PC-9 (cell line): ENCODE results near the gene RITA1. TPM values are rescaled to one million over a fixed set of nuclear protein-coding genes. Genes with fewer than 3 reads are reported as not detected.

ENCODE experiments used
- BruUV-seq: library from RNA; stranded (reverse); fragments of 400-500 nt; replicated peaks from 2 replicates; lab custom pipeline; 2021; lab: Mats Ljungman, UMichigan
- CTCF ChIA-PET: fragments of 300-600 bp; sonication (Branson Sonifier 250); formaldehyde crosslinking; loops from one replicate; lab custom pipeline; 2022; ENCODE audit warnings: antibody characterized with exemption; lab: Charles Lee
- POLR2A ChIA-PET: fragments of 300-600 bp; sonication (Branson Sonifier 250); formaldehyde crosslinking; loops from one replicate; lab custom pipeline; 2022; ENCODE audit warnings: antibody characterized with exemption; ENCODE audit not compliant: unreplicated experiment; lab: Charles Lee
- DNase-seq, 2 experiments: peaks; one replicate each; pipeline versions ENCODE4 v3.0.0 to v3.0.0-alpha.2; 2015 to 2022; ENCODE audit warnings: mixed read lengths in 1 of 2
- H2AFZ ChIP-seq: fragments of 200-600 bp; sonication (generic); 2 replicates; pipeline ENCODE4 v1.8.1; 2017; ENCODE audit warnings: antibody characterized with exemption
- H3F3A ChIP-seq: fragments of 200-600 bp; sonication (generic); 2 replicates; pipeline ENCODE4 v1.8.1; 2017; ENCODE audit warnings: antibody characterized with exemption, mild to moderate bottlenecking, low read depth; ENCODE audit not compliant: insufficient read depth
- H3K27ac ChIP-seq: fragments of 200-600 bp; sonication (generic); 2 replicates; pipeline ENCODE4 v1.6.1; 2016; ENCODE audit warnings: mixed run types
- H3K27me3 ChIP-seq: fragments of 200-600 bp; sonication (generic); 2 replicates; pipeline ENCODE4 v1.6.1; 2016; ENCODE audit warnings: low read depth, mixed run types; ENCODE audit not compliant: insufficient read depth
- H3K36me3 ChIP-seq: fragments of 200-600 bp; sonication (generic); 2 replicates; pipeline ENCODE4 v1.6.1; 2016; ENCODE audit warnings: low read depth, mixed run types
- H3K4me1 ChIP-seq: fragments of 200-600 bp; sonication (generic); replicated peaks from 2 replicates; pipeline ENCODE4 v1.6.1; 2016; ENCODE audit warnings: mixed run types; ENCODE audit not compliant: insufficient read depth
- H3K4me2 ChIP-seq: fragments of 200-600 bp; sonication (generic); 2 replicates; pipeline ENCODE4 v1.6.1; 2017; ENCODE audit warnings: mixed run types
- H3K4me3 ChIP-seq: fragments of 200-600 bp; sonication (generic); 2 replicates; pipeline ENCODE4 v1.6.1; 2016; ENCODE audit warnings: mixed run types
- H3K79me2 ChIP-seq: fragments of 200-600 bp; sonication (generic); 2 replicates; pipeline ENCODE4 v1.6.1; 2017; ENCODE audit warnings: low read depth, mixed run types
- H3K9me2 ChIP-seq: fragments of 200-600 bp; sonication (generic); 2 replicates; pipeline ENCODE4 v1.8.1; 2017; ENCODE audit warnings: mild to moderate bottlenecking; ENCODE audit not compliant: insufficient read depth
- H3K9me3 ChIP-seq: fragments of 200-600 bp; sonication (generic); 2 replicates; pipeline ENCODE4 v1.8.1; 2016; ENCODE audit warnings: low read depth; ENCODE audit not compliant: insufficient read depth
- H4K20me1 ChIP-seq: fragments of 200-600 bp; sonication (generic); 2 replicates; pipeline ENCODE4 v1.8.1; 2017; ENCODE audit not compliant: insufficient read depth
- CTCF ChIP-seq: fragments of 200-600 bp; sonication (generic); conservative IDR thresholded peaks from 2 replicates; pipeline ENCODE4 v1.6.1; 2017; ENCODE audit warnings: mixed run types, antibody characterized with exemption, mild to moderate bottlenecking, moderate library complexity
- EZH2 ChIP-seq: fragments of 200-600 bp; sonication (generic); IDR thresholded peaks from 2 replicates; pipeline ENCODE4 v1.8.0; 2017; ENCODE audit warnings: antibody characterized with exemption, low read depth
- intact Hi-C: fragments of 100-400 bp; cut with micrococcal nuclease; formaldehyde crosslinking; loops from one replicate; pipeline ENCODE4 v1.10.0; 2022; ENCODE audit not compliant: unreplicated experiment
- total RNA-seq: library from RNA; stranded (reverse); gene quantifications from 2 replicates; pipeline ENCODE4 v1.2.3, GENCODE V29; 2021

The RITA1 gene
- total RNA-seq, 1 experiment from 2014 or later = 16.1 TPM

GRCh38 chr12:113164014-113164413 is 21.5 kb upstream of the RITA1 start:
- ChIA-PET POLR2A (no interaction called here), CTCF (no interaction called here)
- intact Hi-C loops = no loop called here
- peaks cover 2% of the 10 kb centered on the region; the same call in 1 of the 2 replicates for H3F3A ChIP-seq
- H3K4me1 ChIP-seq = no peaks in the 10 kb centered on the region
- no peaks in the 10 kb centered on the region for H3K79me2 ChIP-seq
- H3K4me3 ChIP-seq = no peak overlapping the region
- H3K36me3 ChIP-seq = peaks cover 4% of the 10 kb centered on the region; the same call in 1 of the 2 replicates
- no TSS peak for BruUV-seq
- H3K27ac ChIP-seq = no peak overlapping the region
- no peaks in the 10 kb centered on the region for H3K9me2 ChIP-seq
- no peak overlapping the region for H3K4me2 ChIP-seq
- H2AFZ ChIP-seq = no peak overlapping the region
- no peak for DNase-seq
- H3K27me3 ChIP-seq = no peaks in the 10 kb centered on the region
- H3K9me3 ChIP-seq = no peaks in the 10 kb centered on the region
- no peak for TF ChIP-seq CTCF
- TF ChIP-seq EZH2 = no peak
- H4K20me1 ChIP-seq = peaks cover 13% of the 10 kb centered on the region

DNA sequence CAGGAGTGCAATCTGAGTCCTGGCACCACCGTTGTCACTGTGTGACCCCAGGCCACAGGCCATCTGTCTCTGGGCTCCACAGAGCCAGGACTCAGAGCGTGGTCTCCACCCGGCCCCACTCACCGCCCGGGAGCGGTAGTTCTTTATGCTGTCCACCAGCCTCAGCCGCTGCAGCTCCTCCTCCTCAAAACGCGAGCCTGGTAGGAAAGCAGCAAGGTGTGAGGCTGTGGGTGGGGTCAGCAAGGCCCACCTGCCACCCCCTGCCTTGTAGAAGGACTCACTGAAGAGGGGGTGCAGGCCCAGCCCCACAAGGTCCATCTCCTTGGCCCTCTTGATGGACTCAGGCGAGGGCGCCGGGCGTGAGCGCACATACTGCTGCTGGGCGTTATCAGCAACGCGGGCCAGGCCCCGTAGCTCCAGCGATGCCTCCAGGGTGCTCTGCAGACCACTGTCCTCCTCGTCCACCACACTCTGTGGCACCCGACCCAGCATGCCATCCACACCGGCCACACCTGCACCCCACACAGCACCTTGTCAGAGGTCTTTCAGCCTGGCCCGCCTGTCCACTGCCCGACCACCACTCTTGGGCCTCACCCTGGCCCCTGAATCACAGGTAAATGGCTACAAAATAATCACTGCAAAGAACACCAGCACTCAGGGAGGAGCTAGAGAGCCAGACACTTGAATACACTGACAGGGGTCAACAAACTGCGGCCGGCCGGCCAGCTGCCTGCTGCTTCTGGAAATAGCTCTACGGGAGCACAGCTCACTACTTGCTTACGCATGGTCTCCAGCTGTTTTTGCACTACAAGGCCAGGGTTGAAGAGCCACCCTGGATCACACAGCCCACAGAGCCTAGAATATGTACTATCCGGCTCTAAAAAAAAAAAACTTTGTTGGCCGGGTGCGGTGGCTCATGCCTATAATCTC is 19.7 kb upstream of the RITA1 start:
- H4K20me1 ChIP-seq = peaks cover 6% of the 10 kb centered on the region
- H3K9me3 ChIP-seq = no peaks in the 10 kb centered on the region
- peaks cover 11% of the 10 kb centered on the region; the same call in 1 of the 2 replicates for H3K36me3 ChIP-seq
- no peaks in the 10 kb centered on the region for H3K79me2 ChIP-seq
- no TSS peak for BruUV-seq
- H3K27ac ChIP-seq = no peak overlapping the region
- intact Hi-C loops = no loop called here
- H3K9me2 ChIP-seq = no peaks in the 10 kb centered on the region
- no peak for TF ChIP-seq CTCF
- no peak for TF ChIP-seq EZH2
- H3K27me3 ChIP-seq = no peaks in the 10 kb centered on the region
- no peak for DNase-seq
- H3F3A ChIP-seq = no peaks in the 10 kb centered on the region
- H3K4me3 ChIP-seq = no peak overlapping the region
- H3K4me1 ChIP-seq = no peaks in the 10 kb centered on the region
- H3K4me2 ChIP-seq = no peak overlapping the region
- ChIA-PET CTCF (interaction anchor here (0.7 kb wide), 1 partner anchor 25 kb away, joined by 3 read pairs; no protein-coding TSS in a partner anchor), POLR2A (no interaction called here)
- H2AFZ ChIP-seq = no peak overlapping the region

- ChIA-PET CTCF (no interaction called here), POLR2A (no interaction called here)
- Histone ChIP-seq H3K4me3 (no peak overlapping the region), H3K79me2 (no peaks in the 10 kb centered on the region), H3K27ac (no peak overlapping the region), H3K9me3 (no peaks in the 10 kb centered on the region), H4K20me1 (no peaks in the 10 kb centered on the region; the same call in 1 of the 2 replicates), H3K4me1 (no peaks in the 10 kb centered on the region), H3F3A (no peaks in the 10 kb centered on the region), H3K9me2 (no peaks in the 10 kb centered on the region), H3K36me3 (peaks cover 11% of the 10 kb centered on the region), H3K4me2 (no peak overlapping the region), H3K27me3 (no peaks in the 10 kb centered on the region), H2AFZ (no peak overlapping the region)
- intact Hi-C loops = no loop called here
- BruUV-seq = no TSS peak
- no peak for DNase-seq
- TF ChIP-seq EZH2 (no peak), CTCF (no peak)
Observed at GRCh38 chr12:113167868-113168267, 17.7 kb upstream of the RITA1 start.
